ENCODE data around the gene SPRING1. TPM values are rescaled to one million over a fixed set of nuclear protein-coding genes. Genes with fewer than 3 reads are reported as not detected.

Gene SPRING1
- total RNA-seq, 1 experiment from 2014 or later: 44.2 TPM

DNA sequence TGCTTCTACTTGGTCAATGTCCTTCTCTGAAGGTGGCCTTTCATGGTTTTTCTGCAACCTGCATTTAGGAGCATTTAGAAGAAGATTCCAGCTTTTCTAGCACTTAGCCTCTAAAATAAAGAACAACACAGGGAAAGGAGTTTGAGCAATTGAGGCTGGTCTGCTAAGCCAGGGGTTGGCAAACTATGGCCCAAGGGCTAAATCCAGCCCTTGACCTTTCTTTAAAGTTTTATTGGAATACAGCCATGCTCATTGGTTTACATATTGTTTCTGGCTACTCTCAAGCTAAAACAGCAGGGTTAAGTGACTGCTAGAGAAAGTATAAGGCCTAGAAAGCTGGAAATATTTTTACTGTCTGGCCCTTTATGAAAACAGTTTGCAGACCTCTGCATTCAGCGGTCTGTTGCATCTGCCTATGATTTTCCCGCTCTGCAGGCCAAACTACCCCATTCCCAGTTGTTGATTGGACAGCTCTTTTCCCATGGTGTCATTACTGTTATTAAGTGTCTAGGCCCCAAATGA lies 39.3 kb downstream of the SPRING1 start:
- H3K27me3 Mint-ChIP-seq (ENCODE audit: low read depth): peaks cover 14% of the 10 kb centered on the region
- Histone ChIP-seq H2AK5ac (ENCODE audit: insufficient read length, low read length) (no peak overlapping the region), H4K5ac (ENCODE audit: insufficient read length, low read depth, low read length) (no peak overlapping the region), H3K18ac (ENCODE audit: insufficient read length, low read depth, low read length) (no peak overlapping the region), H3K23me2 (ENCODE audit: insufficient read length, low read depth, low read length, poor library complexity, severe bottlenecking) (no peaks in the 10 kb centered on the region), H3K27ac (ENCODE audit: insufficient read length, low read depth, low read length) (no peak overlapping the region), H3K14ac (ENCODE audit: insufficient read depth, low read length) (no peak overlapping the region), H3T11ph (ENCODE audit: low read length) (no peak overlapping the region), H3K9ac (ENCODE audit: extremely low read depth, insufficient read length, low read length) (no peak overlapping the region), H2BK120ac (ENCODE audit: low read depth, low read length, poor library complexity, severe bottlenecking) (no peak overlapping the region), H2BK15ac (ENCODE audit: low read depth, low read length) (no peak overlapping the region), H4K8ac (replicated peaks; ENCODE audit: insufficient read length, low read depth, low read length) (no peak overlapping the region), H3K56ac (ENCODE audit: insufficient read length, low read depth, low read length) (no peak overlapping the region), H4K91ac (ENCODE audit: insufficient read length, low read depth, low read length) (no peak overlapping the region), H3K4ac (ENCODE audit: low read depth, low read length) (no peak overlapping the region), H2AFZ (ENCODE audit: low read length) (no peak overlapping the region), H3K79me2 (ENCODE audit: insufficient read depth, low read length) (no peaks in the 10 kb centered on the region), H2BK20ac (ENCODE audit: low read depth, low read length, poor library complexity, severe bottlenecking) (no peak overlapping the region), H3K4me1 (ENCODE audit: insufficient read depth, low read length) (peaks cover 2% of the 10 kb centered on the region; the same call in 1 of the 2 replicates), H4K20me1 (ENCODE audit: control insufficient read depth, insufficient read depth, insufficient read length) (no peaks in the 10 kb centered on the region), H3K23ac (ENCODE audit: insufficient read length, low read depth, low read length) (no peak overlapping the region), H3K79me1 (ENCODE audit: insufficient read depth, low read depth, low read length, poor library complexity, severe bottlenecking) (no peaks in the 10 kb centered on the region), H2BK5ac (ENCODE audit: insufficient read length, low read length) (no peak overlapping the region), H3K4me2 (ENCODE audit: insufficient read depth, insufficient read length, low read length) (no peak overlapping the region), H3K27me3 (ENCODE audit: insufficient read depth, low read length) (no peaks in the 10 kb centered on the region), H2BK12ac (ENCODE audit: insufficient read length, low read depth, low read length) (no peak overlapping the region), H3K9me3 (ENCODE audit: control insufficient read depth, low read depth, low read length) (no peaks in the 10 kb centered on the region)
- H3K9me3 Mint-ChIP-seq: no peaks in the 10 kb centered on the region; a peak in 1 of 5 replicates
- no peak overlapping the region for H3K4me3 Mint-ChIP-seq
- H3K4me1 Mint-ChIP-seq: peaks cover 18 to 20% of the 10 kb centered on the region in 2 experiments
- no peak overlapping the region for H3K27ac Mint-ChIP-seq
- no peak for DNase-seq
- H3K36me3 Mint-ChIP-seq (ENCODE audit: insufficient read depth in 1 of 3, low read depth in 3 of 3): peaks cover 0 to 4% (median 0%) of the 10 kb centered on the region in 3 experiments; a peak in 1 of 7 replicates
- no peak for TF ChIP-seq CTCF (conservative IDR thresholded peaks at IDR 0.05)
- no CpG with 5 or more reads among the region's 2 CpGs for WGBS (ENCODE audit: extremely low coverage, insufficient read length, low lambda C conversion rate)
